Prostate gland (tissue), 2 donors: ENCODE results near the gene RHBDD1. TPM values are rescaled to one million over a fixed set of nuclear protein-coding genes. Genes with fewer than 3 reads are reported as not detected.
"Not testable (repeated sequence)": the region's sequence is repeated elsewhere in the genome, so short reads cannot be mapped to it uniquely, and the experiment has no call there.

Source experiments
- DNase-seq: peaks from one replicate; pipeline ENCODE4 v3.0.0-alpha.2; 2019; ENCODE audit warnings: low spot score
- H3K27ac ChIP-seq, 2 donors: fragments of 200-600 bp; sonication (generic); 2 replicates each; pipeline ENCODE4 v1.5.1; 2017 to 2019
- H3K27me3 ChIP-seq: fragments of 200-600 bp; sonication (generic); replicated peaks from 2 replicates; pipeline ENCODE4 v1.5.1; 2019; ENCODE audit not compliant: insufficient read depth
- H3K36me3 ChIP-seq, 2 donors: fragments of 200-600 bp; sonication (generic); 1 replicate in 1 of 2; 2 replicates in 1 of 2; pipeline versions ENCODE4 v1.5.1 to v1.8.1; 2017 to 2019
- H3K4me1 ChIP-seq: fragments of 200-600 bp; sonication (generic); replicated peaks from 2 replicates; pipeline ENCODE4 v1.5.1; 2019
- H3K4me3 ChIP-seq, 2 donors: fragments of 200-600 bp; sonication (generic); 2 replicates each; pipeline ENCODE4 v1.5.1; 2017 to 2019
- H3K9me3 ChIP-seq: fragments of 200-600 bp; sonication (generic); 2 replicates; pipeline ENCODE4 v1.5.1; 2017
- CTCF ChIP-seq, 4 experiments: fragments of 200-600 bp in 2 of 4; fragments of 450-650 bp in 2 of 4; sonication (generic) in 2 of 4; IDR thresholded peaks; 1 replicate in 3 of 4; 2 replicates in 1 of 4; pipeline ENCODE4 v1.5.1; 2016 to 2019; ENCODE audit warnings: antibody characterized with exemption in 4 of 4, mild to moderate bottlenecking in 2 of 4, moderate library complexity in 2 of 4
- POLR2A ChIP-seq: fragments of 450-650 bp; IDR thresholded peaks from one replicate; pipeline ENCODE4 v1.6.1; 2016; ENCODE audit warnings: antibody characterized with exemption, mild to moderate bottlenecking
- POLR2AphosphoS5 ChIP-seq: sonication (generic); formaldehyde crosslinking; IDR thresholded peaks from one replicate; pipeline ENCODE4 v1.6.1; 2017; ENCODE audit warnings: antibody characterized with exemption
- WGBS: methylation state at CpG from one replicate; pipeline ENCODE4 v1.1.5; 2018; 5-methylcytosine and 5-hydroxymethylcytosine counted together
- intact Hi-C: fragments of 100-400 bp; cut with DNase I; formaldehyde crosslinking; loops from one replicate; pipeline ENCODE4 v1.14.2; 2022
- total RNA-seq, 2 donors: library from RNA; depleted of rRNA; stranded (reverse); fragments of >200 nt; gene quantifications; one replicate each; pipeline ENCODE4 v1.1.0, GENCODE V29; 2016

RHBDD1 gene
- total RNA-seq, 2 donors from 2014 or later = 16.5 to 33.5 TPM

- Histone ChIP-seq H3K4me3 (no peak overlapping the region), H3K4me1 (peaks cover 7% of the 10 kb centered on the region), H3K27me3 (no peaks in the 10 kb centered on the region), H3K36me3 (no peaks in the 10 kb centered on the region), H3K9me3 (no peaks in the 10 kb centered on the region), H3K27ac (peak overlapping the region; percentile 96 to 99)
- WGBS = 69% methylated on average over 7 of the region's 7 CpGs
- no peak for TF ChIP-seq POLR2A
- no peak for TF ChIP-seq CTCF (IDR thresholded peaks at IDR 0.05)
- no peak for TF ChIP-seq POLR2AphosphoS5
- intact Hi-C loops = loop anchor here (10.0 kb wide), 1 partner anchor 137 kb away; no protein-coding TSS in a partner anchor
- no peak for DNase-seq
Observed at GRCh38 chr2:226837334-226837733, 1.5 kb downstream of the RHBDD1 start.

GRCh38 chr2:226837787-226838603 is 2.1 kb downstream of the RHBDD1 start:
- intact Hi-C loops = loop anchor here (10.0 kb wide), 1 partner anchor 137 kb away; no protein-coding TSS in a partner anchor
- Histone ChIP-seq H3K4me1 (peaks cover 7% of the 10 kb centered on the region), H3K36me3 (no peaks in the 10 kb centered on the region), H3K27ac (peak overlapping the region; percentile 96 to 99), H3K9me3 (no peaks in the 10 kb centered on the region), H3K27me3 (no peaks in the 10 kb centered on the region), H3K4me3 (no peak overlapping the region)
- DNase-seq = no peak
- TF ChIP-seq CTCF (IDR thresholded peaks at IDR 0.05) = no peak
- TF ChIP-seq POLR2AphosphoS5 = no peak
- 58% methylated on average over 12 of the region's 12 CpGs for WGBS

- no peak overlapping the region for H3K27ac ChIP-seq
- 31% methylated on average over 3 of the region's 3 CpGs for WGBS
- no peak for DNase-seq
- H3K36me3 ChIP-seq = no peaks in the 10 kb centered on the region
- H3K4me3 ChIP-seq = no peak overlapping the region
- no peaks in the 10 kb centered on the region for H3K27me3 ChIP-seq
- TF ChIP-seq POLR2A = no peak
- TF ChIP-seq POLR2AphosphoS5 = no peak
- TF ChIP-seq CTCF (IDR thresholded peaks at IDR 0.05) = no peak
- intact Hi-C loops = loop anchor here (10.0 kb wide), 1 partner anchor 136 kb away; no protein-coding TSS in a partner anchor
- no peaks in the 10 kb centered on the region for H3K9me3 ChIP-seq
- H3K4me1 ChIP-seq = peaks cover 7% of the 10 kb centered on the region
Observed at GRCh38 chr2:226838722-226839121, 2.9 kb downstream of the RHBDD1 start.

- no peak for DNase-seq
- TF ChIP-seq CTCF (IDR thresholded peaks at IDR 0.05) (no peak), POLR2A (no peak), POLR2AphosphoS5 (no peak)
- intact Hi-C loops = loop anchor here (10.0 kb wide), 1 partner anchor 136 kb away; no protein-coding TSS in a partner anchor
- H3K9me3 ChIP-seq = no peaks in the 10 kb centered on the region
- H3K4me3 ChIP-seq = no peak overlapping the region
- 52% methylated on average over 10 of the region's 10 CpGs for WGBS
- peaks cover 7% of the 10 kb centered on the region for H3K4me1 ChIP-seq
- H3K27ac ChIP-seq = no peak overlapping the region
- no peaks in the 10 kb centered on the region for H3K36me3 ChIP-seq
- H3K27me3 ChIP-seq = no peaks in the 10 kb centered on the region
Observed at GRCh38 chr2:226839161-226839560, 3.3 kb downstream of the RHBDD1 start.

- H3K9me3 ChIP-seq = no peaks in the 10 kb centered on the region
- no peak overlapping the region for H3K4me3 ChIP-seq
- H3K4me1 ChIP-seq = peaks cover 7% of the 10 kb centered on the region
- TF ChIP-seq POLR2A (no peak), CTCF (IDR thresholded peaks at IDR 0.05) (no peak), POLR2AphosphoS5 (no peak)
- intact Hi-C loops = loop anchor here (10.0 kb wide), 1 partner anchor 135 kb away; no protein-coding TSS in a partner anchor
- WGBS = 97% methylated on average over 2 of the region's 2 CpGs
- no peaks in the 10 kb centered on the region for H3K27me3 ChIP-seq
- H3K36me3 ChIP-seq = no peaks in the 10 kb centered on the region
- DNase-seq = no peak
- H3K27ac ChIP-seq = no peak overlapping the region
Observed at GRCh38 chr2:226839951-226840350, 4.1 kb downstream of the RHBDD1 start.

- H3K4me3 ChIP-seq, intact Hi-C loops, H3K36me3 ChIP-seq, H3K4me1 ChIP-seq, H3K27ac ChIP-seq, H3K9me3 ChIP-seq, H3K27me3 ChIP-seq, DNase-seq: not testable (repeated sequence)
- 82% methylated on average over 1 of the region's 1 CpG for WGBS
Observed at GRCh38 chr2:226843001-226843400, 7.1 kb downstream of the RHBDD1 start.
